Coronary artery (tissue), 2 donors: ENCODE measurements around the gene HRK.
A peak's percentile ranks its signal among the peaks of the same experiment; 100 is the strongest.
"Not testable (repeated sequence)": the region's sequence is repeated elsewhere in the genome, so short reads cannot be mapped to it uniquely, and the experiment has no call there.

Experiments used
- DNase-seq: peaks from one replicate; pipeline ENCODE4 v3.0.0-alpha.2; 2017; ENCODE audit warnings: low spot score
- H3K27ac ChIP-seq, 2 donors: fragments of 200-600 bp; sonication (generic); one replicate each; pipeline ENCODE4 v1.5.1; 2016 to 2019
- H3K4me3 ChIP-seq: fragments of 200-600 bp; sonication (generic); 2 replicates; pipeline ENCODE4 v1.5.1; 2016; ENCODE audit warnings: mild to moderate bottlenecking, moderate library complexity
- TF ChIP-seq, protein P1 (sequence below): fragments of 200-600 bp; sonication (generic); IDR thresholded peaks from one replicate; pipeline ENCODE4 v1.5.1; 2019; ENCODE audit warnings: antibody characterized with exemption

HRK gene

DNA sequence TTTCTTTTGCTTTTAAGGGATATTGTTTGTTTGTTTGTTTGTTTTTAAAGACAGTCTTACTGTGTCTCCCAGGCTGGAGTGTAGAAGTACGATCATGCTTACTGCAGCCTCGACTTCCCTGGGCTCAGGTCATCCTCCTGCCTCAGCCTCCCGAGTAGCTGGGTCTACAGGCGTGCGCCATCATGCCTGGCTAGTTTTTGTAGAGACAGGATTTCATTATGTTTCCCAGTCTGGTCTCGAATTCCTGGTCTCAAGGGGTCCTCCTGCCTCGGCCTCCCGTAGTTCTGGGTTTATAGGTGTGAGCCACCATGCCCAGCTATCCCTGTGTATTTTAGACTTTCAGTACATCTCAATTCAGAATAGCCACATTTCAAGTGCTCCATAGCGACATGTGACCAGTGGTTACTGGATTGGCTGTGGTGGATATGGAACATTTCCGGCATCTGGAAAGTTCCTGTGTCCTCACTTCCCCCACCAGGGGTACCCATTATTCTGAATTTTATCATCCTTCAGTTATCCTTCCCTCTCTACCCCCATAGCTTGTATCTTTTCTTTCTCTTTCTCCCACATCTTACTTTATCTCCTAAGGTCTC, 61.1 kb downstream of the HRK start:
- TF ChIP-seq, protein P1, sequence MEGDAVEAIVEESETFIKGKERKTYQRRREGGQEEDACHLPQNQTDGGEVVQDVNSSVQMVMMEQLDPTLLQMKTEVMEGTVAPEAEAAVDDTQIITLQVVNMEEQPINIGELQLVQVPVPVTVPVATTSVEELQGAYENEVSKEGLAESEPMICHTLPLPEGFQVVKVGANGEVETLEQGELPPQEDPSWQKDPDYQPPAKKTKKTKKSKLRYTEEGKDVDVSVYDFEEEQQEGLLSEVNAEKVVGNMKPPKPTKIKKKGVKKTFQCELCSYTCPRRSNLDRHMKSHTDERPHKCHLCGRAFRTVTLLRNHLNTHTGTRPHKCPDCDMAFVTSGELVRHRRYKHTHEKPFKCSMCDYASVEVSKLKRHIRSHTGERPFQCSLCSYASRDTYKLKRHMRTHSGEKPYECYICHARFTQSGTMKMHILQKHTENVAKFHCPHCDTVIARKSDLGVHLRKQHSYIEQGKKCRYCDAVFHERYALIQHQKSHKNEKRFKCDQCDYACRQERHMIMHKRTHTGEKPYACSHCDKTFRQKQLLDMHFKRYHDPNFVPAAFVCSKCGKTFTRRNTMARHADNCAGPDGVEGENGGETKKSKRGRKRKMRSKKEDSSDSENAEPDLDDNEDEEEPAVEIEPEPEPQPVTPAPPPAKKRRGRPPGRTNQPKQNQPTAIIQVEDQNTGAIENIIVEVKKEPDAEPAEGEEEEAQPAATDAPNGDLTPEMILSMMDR, result no peak
- DNase-seq, result no peak
- Histone ChIP-seq H3K27ac (no peak overlapping the region), H3K4me3 (no peak overlapping the region)

DNA sequence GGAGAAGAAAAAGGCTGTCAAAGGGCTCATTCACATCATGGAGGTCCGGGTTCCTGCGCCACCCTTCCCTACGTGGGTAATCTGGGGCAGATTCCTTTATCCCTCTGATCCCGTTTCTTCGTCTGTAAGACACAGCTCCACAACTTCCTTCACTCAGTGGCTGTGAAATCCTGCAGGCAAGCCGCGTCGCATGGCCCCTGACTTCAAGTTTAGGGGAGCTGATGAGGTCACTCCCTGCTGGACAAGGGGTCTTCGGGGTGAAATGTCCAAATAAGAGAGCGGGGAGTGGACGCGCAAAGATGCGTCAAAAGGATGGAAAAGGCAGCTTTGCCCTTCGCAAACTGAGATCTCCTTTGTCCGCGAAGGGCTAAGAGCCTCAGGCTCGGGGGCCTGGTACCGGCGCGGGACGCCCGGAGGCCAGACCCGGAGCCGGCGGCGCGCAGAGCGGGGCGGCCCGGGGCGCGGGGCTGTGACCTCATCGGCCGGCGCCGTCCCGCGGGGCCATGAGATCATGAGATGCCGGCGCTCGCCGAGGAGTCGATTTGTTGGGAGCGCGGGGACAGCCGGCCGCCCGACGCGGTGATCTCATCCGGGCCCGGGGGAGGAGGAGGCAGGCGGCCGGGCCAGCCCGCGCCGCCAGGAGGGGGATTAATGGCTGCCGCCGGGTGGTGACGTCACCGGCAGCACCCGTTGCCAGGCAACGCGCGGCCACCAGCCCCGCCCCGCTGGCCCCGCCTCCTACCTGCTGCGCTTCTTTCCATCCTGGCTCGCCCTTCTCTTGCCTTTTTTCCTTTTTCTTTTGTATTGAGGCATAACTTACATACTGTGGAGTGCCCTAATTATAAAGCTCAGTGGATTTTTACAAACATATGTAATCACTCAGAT, 62.1 kb downstream of the HRK start:
- Histone ChIP-seq H3K27ac (peak overlapping the region; percentile 91 to 93), H3K4me3 (peak overlapping the region; percentile 79)
- peak; percentile 94 for DNase-seq
- TF ChIP-seq, protein P1, result no peak

DNA sequence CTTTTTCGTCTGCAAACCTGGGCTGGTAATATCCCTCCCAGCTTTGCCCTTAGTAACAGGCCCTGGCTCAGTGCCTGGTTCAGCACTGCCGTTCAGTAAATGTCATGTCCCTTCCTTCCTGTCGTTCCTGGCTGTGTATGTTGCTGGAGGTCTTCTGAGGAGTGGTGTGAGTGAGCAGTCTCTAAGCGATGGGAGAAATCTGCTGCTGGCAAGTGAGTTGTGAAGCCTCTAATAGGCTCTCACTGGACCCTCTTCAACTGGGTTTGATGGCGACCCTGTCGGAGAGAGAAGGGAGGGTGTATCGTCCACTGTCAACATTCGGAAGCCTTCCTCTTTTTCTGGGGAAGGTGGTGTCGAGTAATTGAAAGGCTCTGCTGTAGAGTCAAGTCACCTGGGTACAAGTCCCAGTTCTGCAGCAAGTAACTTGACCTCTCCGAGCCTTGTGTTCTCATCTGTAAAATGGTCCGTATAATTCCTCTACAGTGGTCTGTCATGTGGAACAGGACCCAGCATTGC, 62.8 kb downstream of the HRK start:
- no peak for DNase-seq
- TF ChIP-seq, protein P1, result no peak
- peak overlapping the region; percentile 79 for H3K4me3 ChIP-seq
- peak overlapping the region; percentile 91 to 93 for H3K27ac ChIP-seq

DNA sequence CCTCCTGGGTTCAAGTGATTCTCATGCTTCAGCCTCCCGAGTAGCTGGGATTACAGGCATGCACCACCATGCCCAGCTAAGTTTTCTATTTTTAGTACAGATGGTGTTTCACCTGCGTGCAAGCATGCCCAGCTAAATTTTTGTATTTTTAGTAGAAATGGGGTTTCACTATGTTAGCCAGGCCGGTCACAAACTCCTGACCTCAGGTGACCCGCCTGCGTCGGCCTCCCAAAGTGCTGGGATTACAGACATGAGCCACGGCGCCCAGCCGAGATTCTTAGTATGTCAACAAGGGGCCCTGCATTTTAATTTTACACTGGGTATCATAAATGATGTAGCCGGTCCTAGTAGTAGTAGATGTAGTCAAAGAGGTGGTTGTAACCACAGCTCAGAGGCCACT, 66.5 kb downstream of the HRK start:
- not testable (repeated sequence) for DNase-seq, H3K27ac ChIP-seq

DNA sequence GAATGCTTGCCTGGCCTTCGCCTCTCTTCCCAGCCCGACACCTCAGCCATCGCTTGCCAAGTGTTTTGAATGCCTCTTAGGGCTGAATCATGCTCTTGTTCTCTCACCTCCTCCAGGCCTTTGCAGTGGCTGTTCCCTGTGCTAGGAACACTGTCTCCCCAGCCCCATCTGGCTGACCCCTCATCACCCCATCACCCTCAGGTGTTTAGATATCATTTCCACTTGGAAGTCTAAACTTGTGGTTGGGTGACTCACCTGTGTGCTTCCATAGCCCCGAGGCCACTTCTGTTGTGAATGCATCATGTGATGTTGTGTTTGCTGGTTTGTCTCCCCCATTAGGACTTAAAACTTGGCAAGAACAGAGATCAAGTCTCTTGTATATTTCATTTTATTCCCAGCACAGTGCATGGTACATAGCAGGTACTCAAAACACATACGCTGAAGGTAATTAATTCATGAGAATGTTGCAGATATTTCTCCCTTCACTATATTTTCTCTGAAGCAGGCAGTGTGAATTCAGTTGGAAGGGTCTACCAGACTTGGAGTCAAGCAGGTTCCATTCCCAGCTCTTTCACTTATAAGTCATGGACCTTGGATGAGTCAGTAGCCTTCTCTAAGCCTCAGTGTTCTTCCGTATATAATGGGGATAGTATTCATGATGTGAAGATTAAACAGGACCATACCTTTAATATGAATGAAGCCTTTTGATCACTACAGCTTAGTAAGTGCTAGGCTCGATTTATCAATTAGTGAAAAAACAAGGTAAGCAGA, 67.8 kb downstream of the HRK start:
- no peak for DNase-seq
- TF ChIP-seq, protein P1, result no peak
- H3K27ac ChIP-seq, result no peak overlapping the region
- H3K4me3 ChIP-seq, result no peak overlapping the region

More for the DNA sequence above, 66.5 kb downstream of the HRK start:
- H3K4me3 ChIP-seq, result not testable (repeated sequence)

DNA sequence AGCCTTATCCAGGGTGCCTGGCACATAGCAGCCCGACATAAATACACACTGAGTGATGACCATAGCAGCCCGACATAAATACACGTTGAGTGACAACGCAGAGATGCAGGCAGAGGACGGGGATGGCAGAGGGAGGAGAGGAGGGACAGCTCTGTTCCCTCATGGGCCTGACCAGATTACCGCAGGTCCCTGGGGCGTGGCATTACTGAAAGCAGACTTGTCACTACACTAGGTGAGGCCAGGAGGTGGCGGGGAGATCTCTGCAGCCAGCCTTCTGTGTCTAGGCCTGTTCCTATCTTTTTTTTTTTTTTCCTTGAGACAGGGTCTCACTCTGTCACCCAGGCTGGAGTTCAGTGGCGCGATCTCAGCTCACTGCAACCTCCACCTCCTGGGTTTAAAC, 69.0 kb downstream of the HRK start:
- H3K4me3 ChIP-seq, result no peak overlapping the region
- no peak for DNase-seq
- TF ChIP-seq, protein P1, result no peak
- no peak overlapping the region for H3K27ac ChIP-seq
